ENCODE results near the gene PRR9. TPM values are rescaled to one million over a fixed set of nuclear protein-coding genes. Genes with fewer than 3 reads are reported as not detected.
"Not testable (repeated sequence)": the region's sequence is repeated elsewhere in the genome, so short reads cannot be mapped to it uniquely, and the experiment has no call there.

Gene PRR9, protein sequence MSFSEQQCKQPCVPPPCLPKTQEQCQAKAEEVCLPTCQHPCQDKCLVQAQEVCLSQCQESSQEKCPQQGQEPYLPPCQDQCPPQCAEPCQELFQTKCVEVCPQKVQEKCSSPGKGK
- total RNA-seq = not detected

DNA sequence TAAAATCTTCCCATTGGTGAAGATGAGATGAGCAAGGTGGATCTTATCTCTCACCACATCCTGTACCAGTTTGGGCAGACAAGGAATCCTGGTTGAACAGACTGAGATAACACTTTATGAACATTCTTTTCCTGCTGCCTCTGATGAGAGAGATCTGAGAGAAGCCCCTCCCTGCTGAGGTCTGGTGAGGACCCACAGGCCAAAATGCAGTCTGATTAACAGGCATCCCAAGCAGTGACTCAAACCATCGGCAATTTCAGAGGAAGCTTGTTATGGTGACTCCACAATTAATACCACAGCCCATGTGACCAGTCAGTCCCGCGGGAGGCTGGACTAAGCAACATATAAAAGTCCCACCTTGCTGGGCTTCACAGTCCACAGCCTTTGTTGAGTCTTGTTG lies at the start of gene PRR9:
TSS of gene PRR9 (plus strand) at position 373 of the 400 bp plus-strand sequence. CDS start 561 bp downstream, outside the sequence.
- DNase-seq (ENCODE audit: low read depth in 2 of 3, low spot score in 2 of 3) = peak in 2 of 3 donors; percentile 18 to 35

GRCh38 chr1:153168686-153169085 lies 48.7 kb upstream of the PRR9 start:
- DNase-seq (ENCODE audit: low read depth in 2 of 3, low spot score in 2 of 3) = no peak

GRCh38 chr1:153174624-153175023 lies 42.8 kb upstream of the PRR9 start:
- no peak for DNase-seq (ENCODE audit: low read depth in 2 of 3, low spot score in 2 of 3)

DNA sequence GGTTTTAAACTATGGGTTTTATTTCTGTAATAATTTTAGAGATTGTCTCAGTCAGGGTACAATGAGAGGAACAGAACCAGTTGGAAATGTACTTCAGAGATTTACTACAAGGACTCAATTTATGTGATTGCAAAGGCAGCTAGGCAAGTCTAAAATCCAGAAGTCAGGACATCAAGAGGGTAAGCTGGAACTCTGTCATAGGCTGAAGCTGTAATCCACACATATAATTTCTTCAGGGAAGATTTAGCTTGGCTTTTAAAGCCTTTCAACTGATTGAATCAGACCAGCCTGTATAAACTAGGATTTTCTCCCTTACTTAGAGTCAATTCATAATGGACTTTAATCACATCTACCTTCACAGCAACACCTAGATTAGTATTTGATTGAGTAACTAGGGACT lies 38.5 kb upstream of the PRR9 start:
- no peak for DNase-seq (ENCODE audit: low read depth in 2 of 3, low spot score in 2 of 3)

DNA sequence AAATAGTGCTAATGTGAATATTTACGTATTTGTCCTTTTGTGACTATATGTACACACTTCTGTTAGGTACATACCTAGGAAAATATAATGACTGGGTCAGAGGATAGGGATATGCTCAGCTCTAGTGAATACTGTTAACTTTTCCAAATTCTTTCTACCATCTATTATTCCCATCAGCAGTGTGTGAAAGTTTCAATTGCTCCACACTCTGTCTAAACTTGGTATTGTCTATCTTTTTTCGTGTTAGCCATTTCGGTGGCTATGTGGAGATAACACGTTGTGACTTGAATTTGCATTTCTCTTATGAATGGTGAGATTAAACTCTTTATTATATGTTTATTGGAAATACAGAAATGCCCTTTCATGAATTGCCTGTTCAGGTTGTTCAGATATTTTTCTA lies 36.8 kb upstream of the PRR9 start:
- DNase-seq (ENCODE audit: low read depth in 2 of 3, low spot score in 2 of 3) = no peak

GRCh38 chr1:153188301-153188700 lies 29.1 kb upstream of the PRR9 start:
- not testable (repeated sequence) for DNase-seq (ENCODE audit: low read depth in 2 of 3, low spot score in 2 of 3)

DNA sequence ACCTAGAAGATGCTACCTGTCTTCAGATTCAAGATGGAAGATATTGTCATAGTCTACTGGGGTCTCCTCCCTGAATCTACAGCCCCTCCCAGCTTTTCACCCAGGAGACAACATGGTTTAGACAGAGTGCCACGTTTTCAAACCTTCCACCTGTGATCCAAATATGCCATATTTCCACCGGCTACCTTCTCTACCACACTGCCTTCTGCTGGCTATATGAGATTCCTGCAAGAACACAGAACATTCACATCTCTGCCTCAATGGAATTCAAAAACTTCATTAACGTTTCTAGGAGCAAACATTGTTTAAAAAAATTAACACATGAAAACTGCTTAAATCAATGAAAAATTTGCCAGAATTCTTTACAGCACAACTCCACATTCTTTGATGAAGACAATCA lies 27.0 kb upstream of the PRR9 start:
- no peak for DNase-seq (ENCODE audit: low read depth in 2 of 3, low spot score in 2 of 3)

DNA sequence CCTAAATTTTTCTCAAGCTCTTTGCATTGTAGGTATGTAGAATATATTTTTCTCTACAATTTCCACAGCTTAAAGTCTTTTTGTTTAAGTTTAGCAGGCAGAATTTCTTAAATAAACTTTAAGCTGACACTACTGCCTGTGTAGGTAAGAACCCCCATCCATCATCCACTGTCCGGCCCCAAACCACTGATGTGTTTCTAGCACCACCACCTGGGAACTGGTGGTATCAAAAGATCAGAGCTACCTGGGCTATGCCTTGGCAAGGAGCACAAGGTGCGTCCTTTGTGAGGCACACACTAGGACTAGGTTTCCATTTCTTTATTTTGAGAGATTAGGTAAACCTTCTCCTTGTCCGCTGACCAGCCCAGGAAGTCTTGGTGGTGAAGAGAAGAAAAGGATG lies 24.7 kb upstream of the PRR9 start:
- DNase-seq (ENCODE audit: low read depth in 2 of 3, low spot score in 2 of 3) = peak in 1 of 3 donors; percentile 11

DNA sequence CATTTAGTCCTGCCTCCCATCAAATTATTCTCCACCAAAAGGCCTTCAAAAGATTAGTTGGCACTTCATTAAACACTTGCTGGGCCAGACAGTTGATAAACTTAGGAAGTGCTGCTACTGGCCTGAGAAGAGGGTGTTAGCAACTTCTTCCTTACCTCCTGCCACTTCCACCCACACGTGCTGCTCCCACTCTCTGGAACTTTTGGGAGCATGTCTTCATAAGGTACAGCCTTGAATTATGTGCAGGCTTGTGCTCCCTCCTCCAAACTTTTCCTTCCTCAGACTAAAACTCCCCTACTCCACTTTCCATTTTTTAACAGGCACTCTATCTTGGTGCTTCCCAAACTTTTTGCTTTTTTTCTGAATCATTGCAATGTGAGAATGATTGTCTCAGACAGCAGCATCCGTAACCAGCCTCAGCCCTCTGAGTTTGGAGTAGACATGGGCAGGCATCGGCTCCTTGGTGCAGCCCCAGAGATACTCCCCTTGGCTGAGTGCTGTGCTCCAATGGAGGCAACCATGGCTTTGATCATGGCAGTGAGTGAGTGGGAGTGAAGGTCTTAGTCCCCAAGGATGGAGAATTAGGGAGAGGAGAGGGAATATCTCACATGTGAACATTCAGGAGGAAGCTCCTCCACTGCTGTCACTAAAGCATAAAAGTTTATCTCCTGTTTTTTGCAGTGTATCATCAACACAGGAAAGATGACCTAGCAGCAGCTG lies 22.9 kb upstream of the PRR9 start:
- DNase-seq (ENCODE audit: low read depth in 2 of 3, low spot score in 2 of 3) = no peak

DNA sequence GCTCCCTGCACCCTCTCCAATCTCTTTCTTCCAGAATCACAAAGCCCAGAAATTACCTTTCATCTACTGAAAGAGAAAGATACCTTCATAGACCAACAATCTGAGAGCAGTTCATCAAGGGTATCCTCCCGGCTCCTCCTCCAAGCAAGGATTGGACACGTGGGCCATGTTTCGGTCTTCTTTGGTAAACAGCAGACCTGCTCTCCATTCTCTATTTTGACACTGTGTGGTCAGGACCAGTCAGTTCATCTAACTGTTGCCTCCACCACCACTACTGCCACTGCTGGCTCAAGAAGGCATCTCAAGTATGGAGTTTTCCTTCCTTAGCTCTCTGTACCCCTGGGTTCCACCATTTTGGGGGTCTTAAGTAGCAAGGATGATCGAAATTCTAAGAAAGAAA lies 22.2 kb upstream of the PRR9 start:
- no peak for DNase-seq (ENCODE audit: low read depth in 2 of 3, low spot score in 2 of 3)

- DNase-seq (ENCODE audit: low read depth in 2 of 3, low spot score in 2 of 3) = no peak
Observed at GRCh38 chr1:153202006-153202405, 15.4 kb upstream of the PRR9 start.

- no peak for DNase-seq (ENCODE audit: low read depth in 2 of 3, low spot score in 2 of 3)
Observed at GRCh38 chr1:153203130-153203529, 14.3 kb upstream of the PRR9 start, which contains the start of gene LELP1. LELP1 (plus strand) TSS chr1:153203430; CDS start chr1:153204708, 1,278 bp downstream.

GRCh38 chr1:153206631-153207030 lies 10.8 kb upstream of the PRR9 start:
- no peak for DNase-seq (ENCODE audit: low read depth in 2 of 3, low spot score in 2 of 3)

- DNase-seq (ENCODE audit: low read depth in 2 of 3, low spot score in 2 of 3) = no peak
Observed at GRCh38 chr1:153210206-153210605, 7.2 kb upstream of the PRR9 start.

DNA sequence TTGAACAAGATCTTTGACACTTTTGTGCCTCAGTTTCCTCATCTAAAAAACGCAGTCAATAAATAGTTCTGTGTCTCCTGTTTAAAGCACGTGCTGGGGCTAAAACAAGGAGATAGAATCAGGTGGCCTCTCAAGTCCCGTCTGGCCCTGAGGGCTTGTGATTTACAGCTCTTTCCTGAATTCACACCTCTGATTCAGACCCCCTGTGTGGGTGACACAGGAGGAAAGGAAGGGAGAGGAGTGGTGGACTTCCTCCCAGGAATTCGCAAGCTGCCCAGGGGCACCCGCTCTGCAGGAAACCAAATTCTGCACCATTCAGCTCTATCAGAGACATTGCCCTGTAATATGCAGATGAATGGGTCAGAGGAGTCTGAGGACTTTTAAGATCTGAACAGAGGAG lies 5.2 kb upstream of the PRR9 start:
- no peak for DNase-seq (ENCODE audit: low read depth in 2 of 3, low spot score in 2 of 3)

DNA sequence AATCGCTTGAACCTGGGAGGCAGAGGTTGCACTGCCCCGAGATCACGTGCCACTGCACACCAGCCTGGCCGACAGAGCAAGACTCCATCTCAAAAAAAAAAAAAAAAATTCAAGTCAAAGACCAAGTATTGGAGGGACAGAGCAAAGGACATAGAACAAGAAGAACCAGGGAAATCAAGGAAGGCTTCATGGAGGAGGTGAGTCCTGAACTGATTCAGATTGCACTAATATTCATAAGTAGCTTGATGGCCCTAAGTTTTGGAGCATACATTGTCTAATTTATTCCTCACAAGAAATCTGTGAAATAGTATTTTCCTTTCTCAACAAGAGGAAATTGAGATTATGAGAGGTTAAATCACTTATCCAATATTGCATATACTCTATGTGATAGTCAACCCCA lies 3.9 kb upstream of the PRR9 start:
- DNase-seq (ENCODE audit: low read depth in 2 of 3, low spot score in 2 of 3) = no peak

DNA sequence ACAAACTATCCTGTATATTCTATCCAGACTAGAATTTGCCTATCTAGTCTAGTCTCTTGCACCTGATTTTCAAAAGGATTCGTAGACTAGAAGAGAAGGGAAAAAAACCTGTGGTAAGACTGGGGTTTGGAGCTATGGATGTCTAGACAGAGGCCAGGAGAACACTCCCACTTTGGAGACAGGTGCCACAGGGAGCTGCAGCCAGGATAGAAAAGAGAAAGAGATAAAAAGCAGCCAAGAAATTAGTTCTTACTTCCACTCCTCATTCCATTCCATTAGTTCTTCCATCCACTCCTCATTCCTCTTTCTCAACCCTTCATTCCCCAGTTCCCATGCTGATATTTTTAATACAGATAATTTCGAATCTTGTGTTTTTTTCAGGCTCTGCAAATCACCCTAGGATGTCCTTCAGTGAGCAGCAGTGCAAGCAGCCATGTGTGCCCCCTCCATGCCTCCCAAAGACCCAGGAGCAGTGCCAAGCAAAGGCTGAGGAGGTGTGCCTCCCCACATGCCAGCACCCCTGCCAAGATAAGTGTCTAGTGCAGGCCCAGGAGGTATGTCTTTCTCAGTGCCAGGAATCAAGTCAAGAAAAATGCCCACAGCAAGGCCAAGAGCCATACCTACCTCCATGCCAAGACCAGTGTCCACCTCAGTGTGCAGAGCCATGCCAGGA lies 496 bp downstream of the PRR9 start:
- DNase-seq (ENCODE audit: low read depth in 2 of 3, low spot score in 2 of 3) = no peak

GRCh38 chr1:153220606-153221303 lies 3.4 kb downstream of the PRR9 start:
- DNase-seq (ENCODE audit: low read depth in 2 of 3, low spot score in 2 of 3) = peak in 2 of 3 donors; percentile 16 to 25

DNA sequence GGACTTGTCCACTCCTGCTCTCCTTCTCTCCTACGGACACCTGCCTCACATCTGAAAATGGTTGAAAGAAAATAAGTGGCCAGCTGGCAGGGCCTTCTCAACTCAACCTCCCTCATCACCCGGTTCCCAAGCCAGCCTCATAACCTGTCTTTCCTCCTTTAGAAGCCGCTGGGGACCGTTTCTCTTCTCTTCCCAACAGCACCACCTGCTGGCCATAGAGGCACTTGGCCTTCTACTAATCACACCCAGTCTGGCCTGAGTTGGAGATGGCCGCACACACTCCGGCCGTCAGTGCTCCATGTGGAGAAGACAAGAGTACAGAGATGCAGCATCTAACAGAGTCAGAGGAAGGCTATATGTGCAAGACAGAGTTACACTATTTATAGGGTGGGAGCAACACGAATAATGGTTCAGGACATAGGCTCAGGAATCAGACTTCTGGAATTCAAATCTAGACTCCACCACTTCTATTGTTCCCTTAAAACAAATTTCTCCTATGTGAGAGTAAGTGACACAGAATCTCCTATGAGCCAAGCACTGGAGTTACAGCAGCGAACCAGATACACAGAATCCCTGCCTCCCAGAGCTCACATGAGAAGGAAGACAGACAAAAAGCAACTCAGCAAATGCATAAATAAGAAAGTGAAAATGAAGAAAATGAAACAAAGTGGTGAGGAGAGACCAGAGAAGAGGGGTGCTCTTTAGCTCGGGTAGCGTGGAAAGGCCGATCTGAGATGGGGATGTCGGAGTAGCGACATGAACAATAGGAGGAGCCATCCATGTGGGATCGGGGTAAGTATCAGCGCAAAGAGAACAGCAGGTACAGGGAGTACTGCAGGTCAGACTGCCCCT lies 5.9 kb downstream of the PRR9 start:
- DNase-seq (ENCODE audit: low read depth in 2 of 3, low spot score in 2 of 3) = peak in 2 of 3 donors; percentile 30 to 73

DNA sequence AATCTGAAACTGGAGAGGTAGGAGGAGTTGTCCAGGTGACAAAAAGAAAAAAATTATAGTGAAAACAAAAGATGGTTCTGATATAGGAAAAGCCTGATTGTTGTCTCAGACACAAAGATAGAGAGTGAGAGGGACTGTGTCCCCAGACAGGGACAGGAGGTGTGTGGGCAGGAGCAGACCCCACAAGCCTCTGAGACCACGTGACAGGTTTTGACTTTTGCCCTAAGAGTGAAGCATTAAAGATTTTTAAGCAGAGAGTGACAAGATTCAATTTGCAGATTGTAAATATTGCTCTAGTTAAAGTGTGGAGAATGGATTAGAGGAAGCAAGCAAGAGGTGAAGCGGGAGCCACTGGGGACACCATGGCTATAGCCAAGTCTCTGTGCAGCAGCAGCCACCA lies 10.4 kb downstream of the PRR9 start:
- DNase-seq (ENCODE audit: low read depth in 2 of 3, low spot score in 2 of 3) = no peak
